K562 (cell line): Measurements from ENCODE around the gene MFAP1. TPM values are rescaled to one million over a fixed set of nuclear protein-coding genes. Genes with fewer than 3 reads are reported as not detected.

Experiments
- ELF2 ChIP-seq: fragments of 250-450 bp; sonication (Bioruptor Pico); IDR thresholded peaks from 2 replicates; pipeline ENCODE4 v1.5.0; 2021; ENCODE audit warnings: mild to moderate bottlenecking
- FOS ChIP-seq: IDR thresholded peaks from 3 replicates; pipeline ENCODE4 v1.6.1; 2011; ENCODE audit not compliant: insufficient read length; ENCODE audit errors: extremely low read depth
- FOXA3 ChIP-seq, 2 experiments: fragments of 450-650 bp in 1 of 2; sonication (generic) in 1 of 2; formaldehyde crosslinking; IDR thresholded peaks in 1 of 2; conservative IDR thresholded peaks in 1 of 2; 2 replicates each; pipeline versions ENCODE4 v1.4.0 to v1.8.0; 2020 to 2022; ENCODE audit warnings: mild to moderate bottlenecking in 2 of 2, missing genetic modification reagents in 1 of 2
- NFATC3 ChIP-seq: fragments of 450-650 bp; IDR thresholded peaks from 2 replicates; pipeline ENCODE4 v1.6.1; 2017; ENCODE audit warnings: mild to moderate bottlenecking
- PHF8 ChIP-seq: fragments of 200-600 bp; sonication (generic); IDR thresholded peaks from 2 replicates; pipeline ENCODE4 v1.6.1; 2012; ENCODE audit warnings: mixed run types, mild to moderate bottlenecking, inconsistent platforms, low read length, moderate library complexity, borderline replicate concordance
- SREBF2 ChIP-seq: sonication (generic); formaldehyde crosslinking; IDR thresholded peaks from 2 replicates; pipeline ENCODE4 v1.4.0; 2020; ENCODE audit warnings: mild to moderate bottlenecking, missing genetic modification reagents
- ZNF354B ChIP-seq: fragments of 250-450 bp; sonication (Bioruptor Pico); IDR thresholded peaks from 2 replicates; pipeline ENCODE4 v1.4.0; 2020
- ZNF589 ChIP-seq: fragments of 200-800 bp; sonication (Bioruptor generic); IDR thresholded peaks from 2 replicates; pipeline ENCODE4 v1.6.1; 2016; ENCODE audit warnings: low read depth, missing genetic modification characterization, missing compliant biosample characterization
- polyA plus RNA-seq, 8 experiments: library from polyadenylated mRNA; depleted of rRNA in 4 of 8; stranded (reverse) in 5 of 8; unstranded in 3 of 8; fragments of >200 nt; fragmentation: Nextera tagmentation in 2 of 8; fragmentation: Illumina TruSeq in 1 of 8; extraction: Ambion mirVana in 2 of 8; extraction: Trizol in 1 of 8; gene quantifications; 2 replicates each; pipeline versions ENCODE4 v1.2.1 to v1.2.3, GENCODE V29; 2011 to 2014; ENCODE audit warnings: inconsistent platforms in 1 of 8, missing spikeins in 1 of 8
- total RNA-seq, 7 experiments: library from RNA; depleted of rRNA in 6 of 7; stranded (reverse); fragments of >200 nt in 6 of 7; fragmentation: Illumina TruSeq in 2 of 7; extraction: Trizol in 2 of 7; gene quantifications; 2 replicates each; pipeline versions ENCODE4 v1.2.1 to v1.2.3, GENCODE V29; 2011 to 2021; ENCODE audit warnings: low replicate concordance in 1 of 7
- TF ChIP-seq, protein P1 (sequence below): fragments of 250-450 bp; sonication (Bioruptor Pico); IDR thresholded peaks from 2 replicates; pipeline ENCODE4 v1.4.0; 2020; ENCODE audit warnings: mild to moderate bottlenecking, moderate library complexity
- TF ChIP-seq, protein P2 (sequence below): fragments of 450-650 bp; IDR thresholded peaks from 2 replicates; pipeline ENCODE4 v1.6.1; 2017; ENCODE audit warnings: antibody characterized with exemption

The MFAP1 gene
- total and polyA plus RNA-seq, 9 of the 15 experiments (the other 6 are each of a cell fraction or from before 2014, with no cell fraction given) = 34.9 to 64.1 (median 48.2) TPM

DNA sequence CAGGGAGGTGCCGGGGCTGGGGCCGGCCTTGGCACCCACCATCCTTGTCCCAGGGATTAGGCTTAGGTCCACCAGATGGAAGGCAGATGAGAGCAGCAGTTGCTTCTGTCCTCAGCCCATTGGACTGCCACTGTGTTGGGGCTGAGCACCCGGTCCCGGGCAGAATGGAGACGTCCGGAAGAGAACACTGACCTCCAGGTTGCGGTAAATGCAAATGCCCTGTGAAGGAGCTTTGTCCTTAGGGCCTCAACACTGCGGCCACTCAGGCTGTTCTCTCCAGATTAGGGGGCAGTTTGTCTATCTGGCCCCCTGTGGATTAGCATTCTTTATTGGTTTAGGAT is 24.6 kb downstream of the MFAP1 start, which contains the start of gene SERINC4 (continued):
- TF ChIP-seq FOXA3 (CRISPR knock-in tag; conservative IDR thresholded peaks at IDR 0.05 in 1 of 2, IDR thresholded peaks at IDR 0.05 in 1 of 2) (0 out of 4 replicates have a peak, but pooled peaks of 1 of the 2 experiments have one; percentile 17), SREBF2 (CRISPR knock-in tag) (no peak), ELF2 (no peak), ZNF589 (CRISPR knock-in tag) (0 out of 2 replicates have a peak, but pooled peaks have one; percentile 29), NFATC3 (no peak), PHF8 (no peak), FOS (no peak), ZNF354B (CRISPR knock-in tag) (no peak)
- TF ChIP-seq, protein P1, sequence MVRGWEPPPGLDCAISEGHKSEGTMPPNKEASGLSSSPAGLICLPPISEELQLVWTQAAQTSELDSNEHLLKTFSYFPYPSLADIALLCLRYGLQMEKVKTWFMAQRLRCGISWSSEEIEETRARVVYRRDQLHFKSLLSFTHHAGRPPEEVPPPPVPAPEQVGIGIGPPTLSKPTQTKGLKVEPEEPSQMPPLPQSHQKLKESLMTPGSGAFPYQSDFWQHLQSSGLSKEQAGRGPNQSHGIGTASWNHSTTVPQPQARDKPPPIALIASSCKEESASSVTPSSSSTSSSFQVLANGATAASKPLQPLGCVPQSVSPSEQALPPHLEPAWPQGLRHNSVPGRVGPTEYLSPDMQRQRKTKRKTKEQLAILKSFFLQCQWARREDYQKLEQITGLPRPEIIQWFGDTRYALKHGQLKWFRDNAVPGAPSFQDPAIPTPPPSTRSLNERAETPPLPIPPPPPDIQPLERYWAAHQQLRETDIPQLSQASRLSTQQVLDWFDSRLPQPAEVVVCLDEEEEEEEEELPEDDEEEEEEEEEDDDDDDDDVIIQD (CRISPR knock-in tag) = 0 out of 2 replicates have a peak, but pooled peaks have one; percentile 25
- TF ChIP-seq, protein P2, sequence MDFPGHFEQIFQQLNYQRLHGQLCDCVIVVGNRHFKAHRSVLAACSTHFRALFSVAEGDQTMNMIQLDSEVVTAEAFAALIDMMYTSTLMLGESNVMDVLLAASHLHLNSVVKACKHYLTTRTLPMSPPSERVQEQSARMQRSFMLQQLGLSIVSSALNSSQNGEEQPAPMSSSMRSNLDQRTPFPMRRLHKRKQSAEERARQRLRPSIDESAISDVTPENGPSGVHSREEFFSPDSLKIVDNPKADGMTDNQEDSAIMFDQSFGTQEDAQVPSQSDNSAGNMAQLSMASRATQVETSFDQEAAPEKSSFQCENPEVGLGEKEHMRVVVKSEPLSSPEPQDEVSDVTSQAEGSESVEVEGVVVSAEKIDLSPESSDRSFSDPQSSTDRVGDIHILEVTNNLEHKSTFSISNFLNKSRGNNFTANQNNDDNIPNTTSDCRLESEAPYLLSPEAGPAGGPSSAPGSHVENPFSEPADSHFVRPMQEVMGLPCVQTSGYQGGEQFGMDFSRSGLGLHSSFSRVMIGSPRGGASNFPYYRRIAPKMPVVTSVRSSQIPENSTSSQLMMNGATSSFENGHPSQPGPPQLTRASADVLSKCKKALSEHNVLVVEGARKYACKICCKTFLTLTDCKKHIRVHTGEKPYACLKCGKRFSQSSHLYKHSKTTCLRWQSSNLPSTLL = no peak
